Measurements from ENCODE around the gene PDCD7.
A peak's percentile ranks its signal among the peaks of the same experiment; 100 is the strongest.

Gene PDCD7

GRCh38 chr15:65115542-65115941 is 18.1 kb downstream of the PDCD7 start:
- H2BK120ac ChIP-seq (ENCODE audit: low read depth, low read length) = no peak overlapping the region
- H2BK15ac ChIP-seq (ENCODE audit: low read depth, poor library complexity, severe bottlenecking) = no peak overlapping the region
- DNase-seq = no peak
- no peak overlapping the region for H3K27ac ChIP-seq (ENCODE audit: low read length, poor library complexity, severe bottlenecking)
- H2BK5ac ChIP-seq (ENCODE audit: low read depth, low read length, poor library complexity, severe bottlenecking) = no peak overlapping the region
- peaks cover 5% of the 10 kb centered on the region for H3K79me1 ChIP-seq (replicated peaks; ENCODE audit: low read length, poor library complexity, severe bottlenecking)
- H3K9me3 ChIP-seq (ENCODE audit: control insufficient read depth, low read length) = no peaks in the 10 kb centered on the region
- H3K14ac ChIP-seq (ENCODE audit: low read length in 2 of 2) = no peak overlapping the region
- peaks cover 24 to 82% of the 10 kb centered on the region in 2 experiments for H3K36me3 ChIP-seq (ENCODE audit: control insufficient read depth in 1 of 2, insufficient read depth in 2 of 2, low read depth in 1 of 2, low read length in 2 of 2)
- no peak overlapping the region for H3K4me3 ChIP-seq (ENCODE audit: insufficient read depth in 1 of 2, low read depth in 1 of 2, low read length in 2 of 2)
- H3K4me2 ChIP-seq (ENCODE audit: low read length, poor library complexity, severe bottlenecking) = no peak overlapping the region
- H2AK5ac ChIP-seq (ENCODE audit: low read length, severe bottlenecking) = no peak overlapping the region
- no peak overlapping the region for H4K8ac ChIP-seq (ENCODE audit: low read length)
- no peak overlapping the region for H2AFZ ChIP-seq (ENCODE audit: low read depth, low read length)
- H3K18ac ChIP-seq (ENCODE audit: low read depth in 1 of 2, low read length in 2 of 2) = no peak overlapping the region
- peaks cover 2% of the 10 kb centered on the region for H3K4me1 ChIP-seq (ENCODE audit: control insufficient read depth, insufficient read depth, low read depth, low read length)
- no peak overlapping the region for H3K9ac ChIP-seq (ENCODE audit: low read length)
- WGBS = 96% methylated on average over 5 of the region's 5 CpGs
- no peak overlapping the region for H2BK12ac ChIP-seq (ENCODE audit: low read length in 2 of 2)
- H3K4ac ChIP-seq (ENCODE audit: low read depth in 1 of 2, low read length in 2 of 2) = no peak overlapping the region
- H3K27me3 ChIP-seq (ENCODE audit: control insufficient read depth in 1 of 2, insufficient read depth in 1 of 2, low read length in 2 of 2) = no peaks in the 10 kb centered on the region
- H3K23ac ChIP-seq (ENCODE audit: low read length in 2 of 2) = no peak overlapping the region
- no peak overlapping the region for H4K91ac ChIP-seq (ENCODE audit: low read length)

- DNase-seq = no peak
- Histone ChIP-seq H3K4me3 (ENCODE audit: insufficient read depth in 1 of 2, low read depth in 1 of 2, low read length in 2 of 2) (no peak within 1 kb of the TSS), H2AFZ (ENCODE audit: low read depth, low read length) (no peak within 1 kb of the TSS), H3K79me1 (replicated peaks; ENCODE audit: low read length, poor library complexity, severe bottlenecking) (peaks cover 2% of the 10 kb centered on the region), H3K27me3 (ENCODE audit: control insufficient read depth in 1 of 2, insufficient read depth in 1 of 2, low read length in 2 of 2) (no peaks in the 10 kb centered on the region), H2BK5ac (ENCODE audit: low read depth, low read length, poor library complexity, severe bottlenecking) (no peak within 1 kb of the TSS), H3K4me1 (ENCODE audit: control insufficient read depth, insufficient read depth, low read depth, low read length) (peaks cover 2% of the 10 kb centered on the region), H3K4ac (ENCODE audit: low read depth in 1 of 2, low read length in 2 of 2) (no peak within 1 kb of the TSS), H3K18ac (ENCODE audit: low read depth in 1 of 2, low read length in 2 of 2) (no peak within 1 kb of the TSS), H3K4me2 (ENCODE audit: low read length, poor library complexity, severe bottlenecking) (no peak within 1 kb of the TSS), H2BK120ac (ENCODE audit: low read depth, low read length) (no peak within 1 kb of the TSS), H2BK15ac (ENCODE audit: low read depth, poor library complexity, severe bottlenecking) (no peak within 1 kb of the TSS), H3K9ac (ENCODE audit: low read length) (no peak within 1 kb of the TSS), H2AK5ac (ENCODE audit: low read length, severe bottlenecking) (no peak within 1 kb of the TSS), H3K27ac (ENCODE audit: low read length, poor library complexity, severe bottlenecking) (no peak within 1 kb of the TSS), H4K8ac (ENCODE audit: low read length) (no peak within 1 kb of the TSS), H3K14ac (ENCODE audit: low read length in 2 of 2) (no peak within 1 kb of the TSS), H3K23ac (ENCODE audit: low read length in 2 of 2) (no peak within 1 kb of the TSS), H4K91ac (ENCODE audit: low read length) (no peak within 1 kb of the TSS), H2BK12ac (ENCODE audit: low read length in 2 of 2) (no peak within 1 kb of the TSS), H3K9me3 (ENCODE audit: control insufficient read depth, low read length) (no peaks in the 10 kb centered on the region), H3K36me3 (ENCODE audit: control insufficient read depth in 1 of 2, insufficient read depth in 2 of 2, low read depth in 1 of 2, low read length in 2 of 2) (peaks cover 22 to 82% of the 10 kb centered on the region in 2 experiments)
- 100% methylated on average over 1 of the region's 2 CpGs for WGBS
Observed at GRCh38 chr15:65115086-65115485, 18.5 kb downstream of the PDCD7 start, which contains the start of gene UBAP1L. UBAP1L (minus strand) TSS chr15:65115200; CDS start chr15:65106215, 8,985 bp downstream.

- H2AFZ ChIP-seq (ENCODE audit: low read depth, low read length) = no peak overlapping the region
- no peak overlapping the region for H2BK12ac ChIP-seq (ENCODE audit: low read length in 2 of 2)
- peaks cover 1% of the 10 kb centered on the region for H3K79me1 ChIP-seq (replicated peaks; ENCODE audit: low read length, poor library complexity, severe bottlenecking)
- peak; percentile 82 for DNase-seq
- H3K18ac ChIP-seq (ENCODE audit: low read depth in 1 of 2, low read length in 2 of 2) = no peak overlapping the region
- H2AK5ac ChIP-seq (ENCODE audit: low read length, severe bottlenecking) = no peak overlapping the region
- H3K4me1 ChIP-seq (ENCODE audit: control insufficient read depth, insufficient read depth, low read depth, low read length) = peaks cover 2% of the 10 kb centered on the region
- no peak overlapping the region for H3K14ac ChIP-seq (ENCODE audit: low read length in 2 of 2)
- H3K36me3 ChIP-seq (ENCODE audit: control insufficient read depth in 1 of 2, insufficient read depth in 2 of 2, low read depth in 1 of 2, low read length in 2 of 2) = peaks cover 13 to 53% of the 10 kb centered on the region in 2 experiments
- H3K9me3 ChIP-seq (ENCODE audit: control insufficient read depth, low read length) = no peaks in the 10 kb centered on the region
- no peak overlapping the region for H3K9ac ChIP-seq (ENCODE audit: low read length)
- peak overlapping the region; percentile 66 for H4K8ac ChIP-seq (ENCODE audit: low read length)
- H3K27me3 ChIP-seq (ENCODE audit: control insufficient read depth in 1 of 2, insufficient read depth in 1 of 2, low read length in 2 of 2) = no peaks in the 10 kb centered on the region
- no peak overlapping the region for H4K91ac ChIP-seq (ENCODE audit: low read length)
- no peak overlapping the region for H3K4ac ChIP-seq (ENCODE audit: low read depth in 1 of 2, low read length in 2 of 2)
- H2BK120ac ChIP-seq (ENCODE audit: low read depth, low read length) = no peak overlapping the region
- no peak overlapping the region for H3K4me2 ChIP-seq (ENCODE audit: low read length, poor library complexity, severe bottlenecking)
- no peak overlapping the region for H3K23ac ChIP-seq (ENCODE audit: low read length in 2 of 2)
- no peak overlapping the region for H3K4me3 ChIP-seq (ENCODE audit: insufficient read depth in 1 of 2, low read depth in 1 of 2, low read length in 2 of 2)
- no peak overlapping the region for H3K27ac ChIP-seq (ENCODE audit: low read length, poor library complexity, severe bottlenecking)
- WGBS = 28% methylated on average over 3 of the region's 3 CpGs
- H2BK5ac ChIP-seq (ENCODE audit: low read depth, low read length, poor library complexity, severe bottlenecking) = no peak overlapping the region
- H2BK15ac ChIP-seq (ENCODE audit: low read depth, poor library complexity, severe bottlenecking) = no peak overlapping the region
Observed at GRCh38 chr15:65110676-65111292, 22.8 kb downstream of the PDCD7 start.

GRCh38 chr15:65106011-65106590 is 27.5 kb downstream of the PDCD7 start:
- Histone ChIP-seq H2BK12ac (ENCODE audit: low read length in 2 of 2) (no peak overlapping the region), H3K23ac (ENCODE audit: low read length in 2 of 2) (no peak overlapping the region), H2BK120ac (ENCODE audit: low read depth, low read length) (no peak overlapping the region), H2AFZ (ENCODE audit: low read depth, low read length) (no peak overlapping the region), H2BK15ac (ENCODE audit: low read depth, poor library complexity, severe bottlenecking) (no peak overlapping the region), H3K79me1 (replicated peaks; ENCODE audit: low read length, poor library complexity, severe bottlenecking) (peaks cover 1% of the 10 kb centered on the region), H3K18ac (ENCODE audit: low read depth in 1 of 2, low read length in 2 of 2) (no peak overlapping the region), H2BK5ac (ENCODE audit: low read depth, low read length, poor library complexity, severe bottlenecking) (no peak overlapping the region), H3K4me3 (ENCODE audit: insufficient read depth in 1 of 2, low read depth in 1 of 2, low read length in 2 of 2) (no peak overlapping the region), H3K9me3 (ENCODE audit: control insufficient read depth, low read length) (no peaks in the 10 kb centered on the region), H3K27me3 (ENCODE audit: control insufficient read depth in 1 of 2, insufficient read depth in 1 of 2, low read length in 2 of 2) (no peaks in the 10 kb centered on the region), H3K9ac (ENCODE audit: low read length) (no peak overlapping the region), H3K27ac (ENCODE audit: low read length, poor library complexity, severe bottlenecking) (no peak overlapping the region), H4K8ac (ENCODE audit: low read length) (no peak overlapping the region), H2AK5ac (ENCODE audit: low read length, severe bottlenecking) (no peak overlapping the region), H3K36me3 (ENCODE audit: control insufficient read depth in 1 of 2, insufficient read depth in 2 of 2, low read depth in 1 of 2, low read length in 2 of 2) (peaks cover 26 to 42% of the 10 kb centered on the region in 2 experiments), H3K4ac (ENCODE audit: low read depth in 1 of 2, low read length in 2 of 2) (no peak overlapping the region), H3K4me1 (ENCODE audit: control insufficient read depth, insufficient read depth, low read depth, low read length) (peaks cover 8% of the 10 kb centered on the region), H4K91ac (ENCODE audit: low read length) (no peak overlapping the region), H3K14ac (ENCODE audit: low read length in 2 of 2) (no peak overlapping the region), H3K4me2 (ENCODE audit: low read length, poor library complexity, severe bottlenecking) (no peak overlapping the region)
- DNase-seq = no peak
- 94% methylated on average over 6 of the region's 6 CpGs for WGBS
